Measurements from ENCODE around the gene SYCN.
A peak's percentile ranks its signal among the peaks of the same experiment; 100 is the strongest.

The SYCN gene

GRCh38 chr19:39202998-39203355 lies 1.1 kb downstream of the SYCN start:
- no peak overlapping the region for H3K4ac ChIP-seq (ENCODE audit: low read length)
- H2BK15ac ChIP-seq (ENCODE audit: low read length), result no peak overlapping the region
- no peak overlapping the region for H2AFZ ChIP-seq (ENCODE audit: low read length)
- H3K36me3 ChIP-seq (replicated peaks in 1 of 2; ENCODE audit: control insufficient read depth in 2 of 2, insufficient read depth in 2 of 2, low read length in 2 of 2), result no peaks in the 10 kb centered on the region
- no peak overlapping the region for H2BK120ac ChIP-seq (ENCODE audit: low read depth, low read length)
- no peak overlapping the region for H3K14ac ChIP-seq (ENCODE audit: low read length)
- H3K4me3 ChIP-seq (ENCODE audit: low read length in 2 of 2), result no peak overlapping the region
- H3K23ac ChIP-seq (ENCODE audit: low read depth, low read length, poor library complexity), result no peak overlapping the region
- no peak overlapping the region for H2AK5ac ChIP-seq (ENCODE audit: low read depth, low read length)
- no peak for DNase-seq (ENCODE audit: low spot score)
- WGBS, 2 donors (ENCODE audit: extremely low coverage in 2 of 2, insufficient read length in 2 of 2, insufficient replicate concordance in 1 of 2), result no CpG with 5 or more reads among the region's 1 CpG
- no peak overlapping the region for H2BK5ac ChIP-seq (ENCODE audit: low read length)
- H4K8ac ChIP-seq (ENCODE audit: low read depth, low read length), result no peak overlapping the region
- H3K79me1 ChIP-seq (ENCODE audit: low read depth, low read length), result peaks cover 1% of the 10 kb centered on the region
- no peak overlapping the region for H3K18ac ChIP-seq (ENCODE audit: low read length)
- no peak overlapping the region for H2BK12ac ChIP-seq (ENCODE audit: low read length)
- H3K4me2 ChIP-seq (ENCODE audit: insufficient read depth, low read length, poor library complexity, severe bottlenecking), result no peak overlapping the region
- H3K27me3 ChIP-seq (ENCODE audit: control insufficient read depth in 3 of 3, insufficient read depth in 3 of 3, low read depth in 1 of 3, low read length in 3 of 3), result peaks cover 0 to 19% (median 8%) of the 10 kb centered on the region in 3 experiments
- H4K91ac ChIP-seq (ENCODE audit: low read depth, low read length, poor library complexity), result no peak overlapping the region
- H3K9me3 ChIP-seq (replicated peaks in 1 of 2; ENCODE audit: control insufficient read depth in 2 of 2, insufficient read depth in 1 of 2, low read depth in 1 of 2, low read length in 2 of 2), result no peaks in the 10 kb centered on the region
- H3K27ac ChIP-seq (replicated peaks; ENCODE audit: low read length), result no peak overlapping the region
- H3K9ac ChIP-seq (ENCODE audit: low read depth, low read length, poor library complexity), result no peak overlapping the region
- peaks cover 3 to 6% of the 10 kb centered on the region in 2 donors for H3K4me1 ChIP-seq (ENCODE audit: control insufficient read depth in 2 of 2, insufficient read depth in 1 of 2, low read depth in 1 of 2, low read length in 2 of 2)

GRCh38 chr19:39200803-39201115 lies 3.3 kb downstream of the SYCN start:
- Histone ChIP-seq H3K9ac (ENCODE audit: low read depth, low read length, poor library complexity) (no peak overlapping the region), H3K4me3 (ENCODE audit: low read length in 2 of 2) (no peak overlapping the region), H3K9me3 (replicated peaks in 1 of 2; ENCODE audit: control insufficient read depth in 2 of 2, insufficient read depth in 1 of 2, low read depth in 1 of 2, low read length in 2 of 2) (no peaks in the 10 kb centered on the region), H3K36me3 (replicated peaks in 1 of 2; ENCODE audit: control insufficient read depth in 2 of 2, insufficient read depth in 2 of 2, low read length in 2 of 2) (no peaks in the 10 kb centered on the region), H3K18ac (ENCODE audit: low read length) (no peak overlapping the region), H4K8ac (ENCODE audit: low read depth, low read length) (no peak overlapping the region), H3K14ac (ENCODE audit: low read length) (no peak overlapping the region), H2BK12ac (ENCODE audit: low read length) (no peak overlapping the region), H2BK15ac (ENCODE audit: low read length) (no peak overlapping the region), H4K91ac (ENCODE audit: low read depth, low read length, poor library complexity) (no peak overlapping the region), H3K27me3 (ENCODE audit: control insufficient read depth in 3 of 3, insufficient read depth in 3 of 3, low read depth in 1 of 3, low read length in 3 of 3) (peaks cover 3 to 41% (median 27%) of the 10 kb centered on the region in 3 experiments), H3K23ac (ENCODE audit: low read depth, low read length, poor library complexity) (no peak overlapping the region), H2AFZ (ENCODE audit: low read length) (no peak overlapping the region), H3K79me1 (ENCODE audit: low read depth, low read length) (peaks cover 1% of the 10 kb centered on the region), H3K4ac (ENCODE audit: low read length) (no peak overlapping the region), H2BK5ac (ENCODE audit: low read length) (no peak overlapping the region), H2AK5ac (ENCODE audit: low read depth, low read length) (no peak overlapping the region), H2BK120ac (ENCODE audit: low read depth, low read length) (no peak overlapping the region), H3K4me1 (ENCODE audit: control insufficient read depth in 2 of 2, insufficient read depth in 1 of 2, low read depth in 1 of 2, low read length in 2 of 2) (peaks cover 6 to 9% of the 10 kb centered on the region in 2 donors), H3K27ac (replicated peaks; ENCODE audit: low read length) (no peak overlapping the region), H3K4me2 (ENCODE audit: insufficient read depth, low read length, poor library complexity, severe bottlenecking) (no peak overlapping the region)
- no CpG with 5 or more reads among the region's 3 CpGs for WGBS, 2 donors (ENCODE audit: extremely low coverage in 2 of 2, insufficient read length in 2 of 2, insufficient replicate concordance in 1 of 2)
- DNase-seq (ENCODE audit: low spot score), result no peak

GRCh38 chr19:39200066-39200802 lies 3.8 kb downstream of the SYCN start:
- Histone ChIP-seq H3K27ac (replicated peaks; ENCODE audit: low read length) (no peak overlapping the region), H3K36me3 (replicated peaks in 1 of 2; ENCODE audit: control insufficient read depth in 2 of 2, insufficient read depth in 2 of 2, low read length in 2 of 2) (no peaks in the 10 kb centered on the region), H3K23ac (ENCODE audit: low read depth, low read length, poor library complexity) (no peak overlapping the region), H3K79me1 (ENCODE audit: low read depth, low read length) (peaks cover 1% of the 10 kb centered on the region), H4K91ac (ENCODE audit: low read depth, low read length, poor library complexity) (no peak overlapping the region), H3K4me2 (ENCODE audit: insufficient read depth, low read length, poor library complexity, severe bottlenecking) (no peak overlapping the region), H2BK5ac (ENCODE audit: low read length) (no peak overlapping the region), H3K14ac (ENCODE audit: low read length) (no peak overlapping the region), H3K4me3 (ENCODE audit: low read length in 2 of 2) (no peak overlapping the region), H3K18ac (ENCODE audit: low read length) (no peak overlapping the region), H2AFZ (ENCODE audit: low read length) (no peak overlapping the region), H3K27me3 (ENCODE audit: control insufficient read depth in 3 of 3, insufficient read depth in 3 of 3, low read depth in 1 of 3, low read length in 3 of 3) (peaks cover 3 to 45% (median 27%) of the 10 kb centered on the region in 3 experiments), H3K9ac (ENCODE audit: low read depth, low read length, poor library complexity) (no peak overlapping the region), H3K4ac (ENCODE audit: low read length) (no peak overlapping the region), H2BK120ac (ENCODE audit: low read depth, low read length) (no peak overlapping the region), H2BK12ac (ENCODE audit: low read length) (peak overlapping the region; percentile 49), H4K8ac (ENCODE audit: low read depth, low read length) (peak overlapping the region; percentile 8), H2AK5ac (ENCODE audit: low read depth, low read length) (peak overlapping the region; percentile 82), H2BK15ac (ENCODE audit: low read length) (no peak overlapping the region), H3K4me1 (ENCODE audit: control insufficient read depth in 2 of 2, insufficient read depth in 1 of 2, low read depth in 1 of 2, low read length in 2 of 2) (peaks cover 6 to 11% of the 10 kb centered on the region in 2 donors), H3K9me3 (replicated peaks in 1 of 2; ENCODE audit: control insufficient read depth in 2 of 2, insufficient read depth in 1 of 2, low read depth in 1 of 2, low read length in 2 of 2) (no peaks in the 10 kb centered on the region)
- DNase-seq (ENCODE audit: low spot score), result no peak
- no CpG with 5 or more reads among the region's 32 CpGs for WGBS, 2 donors (ENCODE audit: extremely low coverage in 2 of 2, insufficient read length in 2 of 2, insufficient replicate concordance in 1 of 2)

GRCh38 chr19:39199025-39199424 lies 5.0 kb downstream of the SYCN start:
- no peak overlapping the region for H3K27ac ChIP-seq (replicated peaks; ENCODE audit: low read length)
- H2AK5ac ChIP-seq (ENCODE audit: low read depth, low read length), result no peak overlapping the region
- H2BK120ac ChIP-seq (ENCODE audit: low read depth, low read length), result no peak overlapping the region
- no peaks in the 10 kb centered on the region for H3K36me3 ChIP-seq (replicated peaks in 1 of 2; ENCODE audit: control insufficient read depth in 2 of 2, insufficient read depth in 2 of 2, low read length in 2 of 2)
- peaks cover 3 to 53% (median 26%) of the 10 kb centered on the region in 3 experiments for H3K27me3 ChIP-seq (ENCODE audit: control insufficient read depth in 3 of 3, insufficient read depth in 3 of 3, low read depth in 1 of 3, low read length in 3 of 3)
- H2BK12ac ChIP-seq (ENCODE audit: low read length), result no peak overlapping the region
- H3K9ac ChIP-seq (ENCODE audit: low read depth, low read length, poor library complexity), result no peak overlapping the region
- no peak overlapping the region for H4K91ac ChIP-seq (ENCODE audit: low read depth, low read length, poor library complexity)
- H2BK15ac ChIP-seq (ENCODE audit: low read length), result peak overlapping the region; percentile 32
- peaks cover 1% of the 10 kb centered on the region for H3K79me1 ChIP-seq (ENCODE audit: low read depth, low read length)
- H2AFZ ChIP-seq (ENCODE audit: low read length), result peak overlapping the region; percentile 86
- no peaks in the 10 kb centered on the region for H3K9me3 ChIP-seq (replicated peaks in 1 of 2; ENCODE audit: control insufficient read depth in 2 of 2, insufficient read depth in 1 of 2, low read depth in 1 of 2, low read length in 2 of 2)
- no peak overlapping the region for H3K14ac ChIP-seq (ENCODE audit: low read length)
- H3K4me1 ChIP-seq (ENCODE audit: control insufficient read depth in 2 of 2, insufficient read depth in 1 of 2, low read depth in 1 of 2, low read length in 2 of 2), result peaks cover 6 to 12% of the 10 kb centered on the region in 2 donors
- H3K4ac ChIP-seq (ENCODE audit: low read length), result no peak overlapping the region
- no peak overlapping the region for H3K18ac ChIP-seq (ENCODE audit: low read length)
- peak overlapping the region in 1 of 2 donors; percentile 5 for H3K4me3 ChIP-seq (ENCODE audit: low read length in 2 of 2)
- no peak for DNase-seq (ENCODE audit: low spot score)
- no peak overlapping the region for H3K23ac ChIP-seq (ENCODE audit: low read depth, low read length, poor library complexity)
- no peak overlapping the region for H4K8ac ChIP-seq (ENCODE audit: low read depth, low read length)
- no peak overlapping the region for H2BK5ac ChIP-seq (ENCODE audit: low read length)
- no CpG with 5 or more reads among the region's 11 CpGs for WGBS, 2 donors (ENCODE audit: extremely low coverage in 2 of 2, insufficient read length in 2 of 2, insufficient replicate concordance in 1 of 2)
- no peak overlapping the region for H3K4me2 ChIP-seq (ENCODE audit: insufficient read depth, low read length, poor library complexity, severe bottlenecking)
